ENCODE measurements around the gene OLIG2.

DNA sequence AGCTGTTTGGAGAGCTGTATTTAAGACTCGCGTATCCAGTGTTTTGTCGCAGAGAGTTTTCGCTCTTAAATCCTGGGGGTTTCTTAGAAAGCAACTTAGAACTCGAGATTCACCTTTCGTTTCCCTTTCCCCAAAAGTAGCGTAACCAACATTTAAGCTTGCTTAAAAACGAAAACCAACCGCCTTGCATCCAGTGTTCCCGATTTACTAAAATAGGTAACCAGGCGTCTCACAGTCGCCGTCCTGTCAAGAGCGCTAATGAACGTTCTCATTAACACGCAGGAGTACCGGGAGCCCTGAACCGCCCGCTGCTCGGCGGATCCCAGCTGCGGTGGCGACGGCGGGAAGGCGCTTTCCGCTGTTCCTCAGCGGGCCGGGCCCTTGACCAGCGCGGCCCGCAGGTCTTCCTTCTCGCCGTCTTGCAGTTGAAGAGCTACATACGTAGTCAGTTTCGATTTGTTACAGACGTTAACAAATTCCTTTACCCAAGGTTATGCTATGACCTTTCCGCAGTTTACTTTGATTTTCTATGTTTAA is 46.1 kb downstream of the OLIG2 start:
- no peak for TF ChIP-seq RAD21 (IDR thresholded peaks at IDR 0.05; ENCODE audit: low read length)
- no peak for TF ChIP-seq MAX (IDR thresholded peaks at IDR 0.05; ENCODE audit: low read depth)
- no peak for TF ChIP-seq FOXM1 (IDR thresholded peaks at IDR 0.05; ENCODE audit: low read depth)
- no peak for TF ChIP-seq TAF1 (IDR thresholded peaks at IDR 0.05; ENCODE audit: borderline replicate concordance, low read depth, low read length)
- TF ChIP-seq POLR2AphosphoS5 (IDR thresholded peaks at IDR 0.05; ENCODE audit: low read depth, low read length), result no peak
- TF ChIP-seq CHD2 (IDR thresholded peaks at IDR 0.05; ENCODE audit: low read length, partially characterized antibody), result no peak
- TF ChIP-seq CTCF (IDR thresholded peaks at IDR 0.05), result no peak
- TF ChIP-seq SMC3 (IDR thresholded peaks at IDR 0.05; ENCODE audit: low read depth, low read length), result no peak

Measured in SK-N-SH (cell line).